Measurements from ENCODE around the gene CDC14B.

Gene CDC14B

GRCh38 chr9:96476591-96476990, 143.1 kb downstream of the CDC14B start:
- Histone ChIP-seq H2AFZ (ENCODE audit: low read depth, low read length, severe bottlenecking) (no peak overlapping the region), H3K27ac (ENCODE audit: low read depth, low read length) (no peak overlapping the region), H3K79me2 (ENCODE audit: insufficient read depth, low read length) (no peaks in the 10 kb centered on the region), H3K9me3 (ENCODE audit: insufficient read depth, low read length) (no peaks in the 10 kb centered on the region), H3K4me3 (ENCODE audit: insufficient read depth, low read length, poor library complexity, severe bottlenecking) (no peak overlapping the region), H3K36me3 (ENCODE audit: low read length) (no peaks in the 10 kb centered on the region), H4K20me1 (ENCODE audit: low read depth, low read length) (no peaks in the 10 kb centered on the region), H3K9me2 (replicated peaks; ENCODE audit: insufficient read depth, low read length) (no peaks in the 10 kb centered on the region), H3F3A (ENCODE audit: insufficient read depth) (no peaks in the 10 kb centered on the region), H3K4me2 (ENCODE audit: low read depth, low read length, poor library complexity, severe bottlenecking) (no peak overlapping the region), H3K9ac (ENCODE audit: low read length) (no peak overlapping the region), H3K27me3 (ENCODE audit: low read length) (no peaks in the 10 kb centered on the region)
- TF ChIP-seq EZH2phosphoT487 (conservative IDR thresholded peaks at IDR 0.05; ENCODE audit: low read length) (no peak), CTCF (IDR thresholded peaks at IDR 0.05; ENCODE audit: insufficient read depth, low read length, poor library complexity, severe bottlenecking) (no peak)

- H3K9me2 ChIP-seq (replicated peaks; ENCODE audit: insufficient read depth, low read length): no peaks in the 10 kb centered on the region
- H3K27ac ChIP-seq (ENCODE audit: low read depth, low read length): no peak overlapping the region
- no peaks in the 10 kb centered on the region for H3K27me3 ChIP-seq (ENCODE audit: low read length)
- TF ChIP-seq EZH2phosphoT487 (conservative IDR thresholded peaks at IDR 0.05; ENCODE audit: low read length) (no peak), CTCF (IDR thresholded peaks at IDR 0.05; ENCODE audit: insufficient read depth, low read length, poor library complexity, severe bottlenecking) (no peak)
- no peak overlapping the region for H3K9ac ChIP-seq (ENCODE audit: low read length)
- no peak overlapping the region for H3K4me3 ChIP-seq (ENCODE audit: insufficient read depth, low read length, poor library complexity, severe bottlenecking)
- H3F3A ChIP-seq (ENCODE audit: insufficient read depth): no peaks in the 10 kb centered on the region
- H4K20me1 ChIP-seq (ENCODE audit: low read depth, low read length): no peaks in the 10 kb centered on the region
- H3K4me2 ChIP-seq (ENCODE audit: low read depth, low read length, poor library complexity, severe bottlenecking): no peak overlapping the region
- no peaks in the 10 kb centered on the region for H3K9me3 ChIP-seq (ENCODE audit: insufficient read depth, low read length)
- H2AFZ ChIP-seq (ENCODE audit: low read depth, low read length, severe bottlenecking): no peak overlapping the region
- H3K36me3 ChIP-seq (ENCODE audit: low read length): no peaks in the 10 kb centered on the region
- H3K79me2 ChIP-seq (ENCODE audit: insufficient read depth, low read length): no peaks in the 10 kb centered on the region
These were observed 143.6 kb downstream of the CDC14B start for GRCh38 chr9:96476013-96476412.

- no peaks in the 10 kb centered on the region for H3K9me3 ChIP-seq (ENCODE audit: insufficient read depth, low read length)
- TF ChIP-seq EZH2phosphoT487 (conservative IDR thresholded peaks at IDR 0.05; ENCODE audit: low read length) (no peak), CTCF (IDR thresholded peaks at IDR 0.05; ENCODE audit: insufficient read depth, low read length, poor library complexity, severe bottlenecking) (no peak)
These were observed 151.9 kb downstream of the CDC14B start for GRCh38 chr9:96467784-96468183.

More at GRCh38 chr9:96467784-96468183, 151.9 kb downstream of the CDC14B start:
- H3K9me2 ChIP-seq (replicated peaks; ENCODE audit: insufficient read depth, low read length): no peaks in the 10 kb centered on the region
- H3K79me2 ChIP-seq (ENCODE audit: insufficient read depth, low read length): no peaks in the 10 kb centered on the region
- no peak overlapping the region for H3K9ac ChIP-seq (ENCODE audit: low read length)
- H3K4me2 ChIP-seq (ENCODE audit: low read depth, low read length, poor library complexity, severe bottlenecking): no peak overlapping the region
- H3F3A ChIP-seq (ENCODE audit: insufficient read depth): no peaks in the 10 kb centered on the region
- H3K4me3 ChIP-seq (ENCODE audit: insufficient read depth, low read length, poor library complexity, severe bottlenecking): no peak overlapping the region
- H3K27me3 ChIP-seq (ENCODE audit: low read length): no peaks in the 10 kb centered on the region
- no peak overlapping the region for H3K27ac ChIP-seq (ENCODE audit: low read depth, low read length)
- no peaks in the 10 kb centered on the region for H4K20me1 ChIP-seq (ENCODE audit: low read depth, low read length)
- H2AFZ ChIP-seq (ENCODE audit: low read depth, low read length, severe bottlenecking): no peak overlapping the region
- no peaks in the 10 kb centered on the region for H3K36me3 ChIP-seq (ENCODE audit: low read length)
